NCI-H2029 treated with DMSO at 0.1 percent for 48 hours (cell line): Measurements from ENCODE around the gene TMEM117.
"Not testable (repeated sequence)": the region's sequence is repeated elsewhere in the genome, so short reads cannot be mapped to it uniquely, and the experiment has no call there.

ENCODE experiments used
- DNase-seq: peaks from one replicate; lab custom pipeline; 2025; lab: John Stamatoyannopoulos, UW

Gene TMEM117

DNA sequence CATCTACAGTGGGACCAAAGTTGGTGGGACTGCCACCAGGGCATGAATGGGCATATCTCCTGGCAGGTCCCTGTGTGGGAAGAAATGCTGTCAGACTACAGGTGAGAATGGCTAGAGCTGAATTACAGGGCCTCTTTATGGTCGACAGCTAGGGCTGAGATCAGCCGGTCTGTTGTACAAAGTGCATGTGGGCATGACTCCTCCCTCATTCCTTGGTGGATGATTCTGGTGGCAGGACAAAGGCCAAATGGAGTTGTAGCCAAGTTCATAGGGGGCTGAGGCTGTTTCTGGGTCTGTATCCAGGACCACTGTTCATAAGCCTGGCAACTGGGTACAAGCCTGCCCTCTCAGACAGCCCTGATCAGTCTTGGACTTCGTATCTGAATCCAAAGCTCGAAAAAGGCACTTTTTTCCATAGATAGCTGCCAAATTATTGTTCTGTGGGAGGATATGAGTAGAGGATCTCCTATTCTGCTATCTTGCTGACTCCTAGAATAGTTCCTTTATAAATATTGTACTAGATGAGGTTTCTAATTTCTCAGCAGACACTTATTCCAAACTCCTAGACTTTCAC lies 460.8 kb downstream of the TMEM117 start:
- no peak for DNase-seq

DNA sequence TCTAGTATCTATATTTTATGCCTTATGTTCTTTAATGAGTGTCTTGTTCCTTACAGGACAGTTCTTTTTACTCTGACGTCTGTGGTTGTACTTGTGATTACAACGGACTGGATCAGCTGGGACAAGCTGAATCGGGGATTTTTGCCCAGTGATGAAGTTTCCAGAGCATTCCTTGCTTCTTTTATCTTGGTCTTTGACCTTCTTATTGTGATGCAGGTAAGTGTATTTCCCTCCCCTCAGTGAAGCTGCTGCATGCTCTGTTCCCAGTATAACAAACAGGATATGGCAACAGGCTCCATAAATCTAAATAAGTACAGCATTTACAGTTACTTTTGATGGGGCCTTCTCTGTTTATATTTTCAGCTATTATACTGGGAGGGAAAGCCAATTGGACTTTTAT lies 463.6 kb downstream of the TMEM117 start:
- DNase-seq, result no peak

DNA sequence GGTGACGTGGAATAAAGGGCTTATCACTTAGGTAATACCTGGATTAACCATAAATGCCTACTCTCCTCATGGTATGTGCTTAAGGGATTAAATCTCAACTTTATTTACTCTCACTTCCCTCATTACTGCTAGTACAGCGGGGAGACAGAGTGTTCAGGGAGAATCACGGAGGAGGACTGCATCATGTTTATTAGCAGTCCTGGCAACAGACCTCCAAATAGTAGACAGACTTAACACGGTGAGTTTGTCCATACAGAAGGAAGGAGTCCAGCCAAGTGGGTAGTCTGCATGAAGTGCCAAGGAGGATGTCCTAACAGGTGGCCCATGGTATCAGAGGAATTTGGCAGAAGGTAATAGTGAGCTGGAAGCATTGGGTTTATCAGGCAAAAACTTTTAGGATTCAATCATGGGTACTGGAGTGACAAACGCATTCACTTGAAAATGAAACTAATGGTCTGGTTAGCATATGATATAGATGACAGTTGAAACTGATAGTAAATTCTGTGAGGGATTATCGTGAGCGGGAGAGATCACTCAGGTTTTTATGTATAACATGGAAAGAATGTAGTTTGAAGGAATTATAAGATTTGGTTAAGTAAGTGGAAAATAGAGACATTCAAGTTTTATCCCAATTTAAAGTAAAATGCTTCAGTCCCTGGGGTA lies 471.8 kb downstream of the TMEM117 start:
- DNase-seq, result no peak

DNA sequence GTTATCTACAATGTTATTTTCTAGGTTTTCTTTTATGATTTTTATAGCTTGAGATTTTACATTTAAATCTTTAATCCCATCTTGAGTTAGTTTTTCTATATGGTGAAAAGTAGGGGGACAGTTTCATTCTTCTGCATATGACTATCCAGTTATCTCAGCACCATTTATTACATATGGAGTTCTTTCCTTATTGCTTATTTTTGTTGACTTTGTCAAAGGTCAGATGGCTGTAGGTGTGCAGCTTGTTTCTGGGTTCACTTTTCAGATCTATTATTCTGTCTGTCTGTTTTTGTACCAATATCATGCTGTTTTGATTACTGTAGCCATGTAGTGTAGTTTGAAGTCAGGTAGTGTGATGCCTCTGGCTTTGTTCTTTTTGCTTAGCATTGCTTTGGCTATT lies 477.3 kb downstream of the TMEM117 start:
- no peak for DNase-seq

- no peak for DNase-seq
Observed at GRCh38 chr12:44314007-44314500, 478.2 kb downstream of the TMEM117 start.

- DNase-seq, result no peak
Observed at GRCh38 chr12:44317651-44318126, 481.8 kb downstream of the TMEM117 start.

GRCh38 chr12:44331269-44331668 lies 495.4 kb downstream of the TMEM117 start:
- no peak for DNase-seq

DNA sequence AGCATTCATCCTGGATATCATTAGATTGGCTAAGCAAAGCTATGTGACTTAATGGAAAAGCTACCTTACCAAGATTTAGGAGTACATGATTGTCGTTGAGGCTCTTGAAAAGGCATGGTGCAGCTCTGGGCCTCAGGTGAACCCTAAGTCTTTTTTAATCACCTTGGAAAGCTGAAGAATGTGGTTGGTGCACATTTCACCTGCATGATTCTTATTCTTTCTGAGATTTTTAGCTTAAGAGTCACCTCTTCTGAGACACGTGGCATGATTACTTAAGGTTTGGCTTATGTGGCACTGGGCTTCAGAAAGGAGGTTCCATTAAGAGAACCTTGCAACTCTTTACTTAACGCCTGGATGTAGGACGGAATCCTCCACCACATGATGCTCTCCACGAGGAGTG lies 498.5 kb downstream of the TMEM117 start:
- no peak for DNase-seq

GRCh38 chr12:44335030-44335429 lies 499.1 kb downstream of the TMEM117 start:
- DNase-seq, result no peak

GRCh38 chr12:44336577-44336976 lies 500.7 kb downstream of the TMEM117 start:
- DNase-seq, result no peak

- no peak for DNase-seq
Observed at GRCh38 chr12:44342371-44342770, 506.5 kb downstream of the TMEM117 start.

DNA sequence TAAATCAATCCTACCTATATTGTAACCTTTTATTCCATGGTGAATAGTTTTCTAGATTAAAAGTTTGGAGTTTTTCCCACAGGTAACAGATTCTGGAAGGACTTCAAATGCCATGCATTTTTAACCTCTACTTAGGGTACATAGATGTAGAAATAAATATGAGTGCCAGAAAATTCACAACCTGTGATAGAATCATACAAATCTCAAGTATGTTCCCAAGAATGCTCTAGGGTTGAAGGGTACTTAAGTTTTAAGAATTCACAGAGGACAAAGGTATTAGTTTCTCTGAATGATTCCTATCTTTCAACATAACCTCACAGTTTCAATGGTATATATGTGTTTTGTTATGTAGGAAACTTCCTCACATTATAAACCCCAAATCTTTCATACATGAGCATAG lies 511.3 kb downstream of the TMEM117 start:
- DNase-seq, result no peak

GRCh38 chr12:44357494-44357893 lies 521.6 kb downstream of the TMEM117 start:
- no peak for DNase-seq

GRCh38 chr12:44358636-44359035 lies 522.8 kb downstream of the TMEM117 start:
- no peak for DNase-seq

GRCh38 chr12:44362947-44363346 lies 527.1 kb downstream of the TMEM117 start:
- no peak for DNase-seq

DNA sequence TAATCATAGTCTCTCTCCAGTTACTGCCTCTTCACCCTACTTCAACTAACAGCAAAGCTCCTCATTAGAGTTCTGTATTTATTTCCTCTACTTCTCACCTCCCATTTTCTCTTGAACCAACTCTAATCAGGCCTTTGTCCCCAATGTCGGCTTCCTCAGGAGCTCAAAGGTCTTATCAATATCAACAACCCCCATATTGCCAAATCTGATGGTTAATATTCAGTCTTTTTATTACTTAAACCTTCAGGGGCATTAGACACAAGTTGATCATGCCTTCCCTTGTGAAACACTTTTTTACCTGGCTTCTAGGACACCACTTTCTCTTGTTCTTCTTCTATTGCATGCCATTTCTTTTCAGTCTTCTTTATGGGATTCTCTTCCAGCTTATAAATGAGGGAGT lies 531.3 kb downstream of the TMEM117 start:
- no peak for DNase-seq

GRCh38 chr12:44367916-44368315 lies 532.0 kb downstream of the TMEM117 start:
- no peak for DNase-seq

- DNase-seq, result no peak
Observed at GRCh38 chr12:44369998-44370397, 534.1 kb downstream of the TMEM117 start.

DNA sequence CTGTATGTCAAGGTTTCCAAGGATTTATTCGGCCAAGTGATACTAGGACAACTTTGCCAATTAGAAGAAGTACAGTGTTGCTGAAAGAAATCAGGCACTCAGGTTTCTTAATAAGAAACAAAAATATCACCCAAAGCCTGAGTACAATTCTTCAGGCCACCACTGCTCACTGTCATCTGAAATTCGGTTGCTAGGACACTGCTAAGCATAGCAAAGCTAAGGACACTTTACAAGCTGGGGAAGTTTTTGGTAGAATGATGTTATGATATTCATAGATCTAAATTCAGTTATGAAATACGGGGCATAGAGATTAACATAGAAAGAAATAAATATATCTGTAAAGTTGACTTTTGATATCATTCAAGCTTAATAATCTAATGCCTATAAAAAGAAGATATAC lies 535.1 kb downstream of the TMEM117 start:
- DNase-seq, result no peak

DNA sequence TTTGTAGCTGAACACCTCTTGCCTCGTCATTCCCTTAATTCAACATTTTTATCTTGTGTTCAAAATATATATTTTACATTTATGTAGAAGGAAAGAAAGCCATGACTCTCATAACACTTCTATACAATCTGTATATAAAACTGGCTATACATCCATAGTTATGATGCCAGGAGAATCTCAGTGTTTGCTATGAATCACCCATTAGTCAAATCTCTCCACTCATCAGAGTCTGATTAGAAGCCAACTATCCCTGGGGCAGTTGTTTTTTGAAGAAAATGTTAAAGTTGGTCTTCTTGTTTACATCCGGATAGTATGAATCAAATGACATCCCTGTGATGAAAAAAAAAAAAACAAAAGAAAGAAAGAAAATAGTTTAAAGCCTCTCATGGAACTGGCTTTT lies 536.4 kb downstream of the TMEM117 start:
- DNase-seq, result no peak

DNA sequence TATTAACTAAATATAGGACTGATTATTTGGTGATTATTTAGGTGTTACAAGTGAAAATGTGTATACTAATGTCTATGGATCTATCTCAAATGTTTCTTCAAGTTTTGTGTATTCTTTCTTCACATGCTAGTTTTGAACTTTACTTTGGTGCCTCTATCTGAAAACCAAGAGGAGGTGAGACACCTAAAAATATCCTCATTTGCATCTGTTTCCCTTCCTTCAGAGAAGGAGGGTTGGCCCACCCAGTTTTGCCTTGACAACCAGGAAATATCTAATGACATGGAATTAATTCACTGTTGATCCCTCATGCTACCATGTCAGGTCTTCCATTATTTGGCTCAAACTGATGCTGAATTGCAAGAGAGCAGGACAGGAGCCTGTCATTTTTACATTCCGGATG lies 539.8 kb downstream of the TMEM117 start:
- DNase-seq, result no peak

DNA sequence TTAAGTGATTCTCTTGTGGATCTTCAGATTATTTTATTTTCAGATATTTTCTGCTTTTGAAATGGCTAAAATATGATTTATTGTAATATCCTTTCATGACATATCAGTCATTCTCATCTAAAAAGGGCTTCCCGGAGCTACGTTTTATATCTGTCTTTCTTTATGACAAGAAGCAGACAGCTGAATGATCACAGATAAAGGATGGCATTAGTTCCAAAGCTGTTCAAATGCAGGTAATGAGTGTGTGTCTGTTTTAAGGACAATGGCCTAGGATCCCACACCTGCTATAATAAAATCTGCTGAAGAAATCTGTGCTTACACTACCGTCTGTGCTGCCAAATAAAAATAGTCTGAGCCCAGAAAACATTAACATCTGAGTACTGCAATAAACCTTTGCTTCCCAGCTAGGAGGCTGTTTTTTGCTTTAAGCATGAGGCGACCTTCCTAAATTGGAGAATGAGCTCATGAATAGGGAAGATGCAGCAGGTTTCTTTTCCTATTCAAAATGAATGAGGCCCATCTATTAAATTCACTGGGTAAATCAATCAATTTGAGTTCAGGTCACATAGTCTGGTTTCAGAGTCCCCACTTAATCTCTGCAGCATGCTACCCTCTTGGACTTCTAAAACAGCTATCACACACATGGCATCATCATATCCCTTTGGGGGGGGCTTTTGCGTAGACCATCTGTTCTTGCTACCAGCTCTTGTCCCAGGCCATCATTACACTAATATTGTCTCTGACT lies 541.7 kb downstream of the TMEM117 start:
- DNase-seq, result no peak

GRCh38 chr12:44379113-44379512 lies 543.2 kb downstream of the TMEM117 start:
- not testable (repeated sequence) for DNase-seq
